GM12892 (cell line): ENCODE measurements around the gene GPR84.

ENCODE experiments used
- POLR2A ChIP-seq: IDR thresholded peaks from 2 replicates; pipeline ENCODE4 v1.6.1; 2011; ENCODE audit warnings: low read depth, low read length, control low read depth
- POLR2AphosphoS5 ChIP-seq: IDR thresholded peaks from 2 replicates; pipeline ENCODE4 v1.6.1; 2011; ENCODE audit warnings: low read depth, low read length, control low read depth
- TAF1 ChIP-seq: IDR thresholded peaks from 2 replicates; pipeline ENCODE4 v1.6.1; 2011; ENCODE audit warnings: low read depth, mild to moderate bottlenecking, control low read depth, low read length, borderline replicate concordance

DNA sequence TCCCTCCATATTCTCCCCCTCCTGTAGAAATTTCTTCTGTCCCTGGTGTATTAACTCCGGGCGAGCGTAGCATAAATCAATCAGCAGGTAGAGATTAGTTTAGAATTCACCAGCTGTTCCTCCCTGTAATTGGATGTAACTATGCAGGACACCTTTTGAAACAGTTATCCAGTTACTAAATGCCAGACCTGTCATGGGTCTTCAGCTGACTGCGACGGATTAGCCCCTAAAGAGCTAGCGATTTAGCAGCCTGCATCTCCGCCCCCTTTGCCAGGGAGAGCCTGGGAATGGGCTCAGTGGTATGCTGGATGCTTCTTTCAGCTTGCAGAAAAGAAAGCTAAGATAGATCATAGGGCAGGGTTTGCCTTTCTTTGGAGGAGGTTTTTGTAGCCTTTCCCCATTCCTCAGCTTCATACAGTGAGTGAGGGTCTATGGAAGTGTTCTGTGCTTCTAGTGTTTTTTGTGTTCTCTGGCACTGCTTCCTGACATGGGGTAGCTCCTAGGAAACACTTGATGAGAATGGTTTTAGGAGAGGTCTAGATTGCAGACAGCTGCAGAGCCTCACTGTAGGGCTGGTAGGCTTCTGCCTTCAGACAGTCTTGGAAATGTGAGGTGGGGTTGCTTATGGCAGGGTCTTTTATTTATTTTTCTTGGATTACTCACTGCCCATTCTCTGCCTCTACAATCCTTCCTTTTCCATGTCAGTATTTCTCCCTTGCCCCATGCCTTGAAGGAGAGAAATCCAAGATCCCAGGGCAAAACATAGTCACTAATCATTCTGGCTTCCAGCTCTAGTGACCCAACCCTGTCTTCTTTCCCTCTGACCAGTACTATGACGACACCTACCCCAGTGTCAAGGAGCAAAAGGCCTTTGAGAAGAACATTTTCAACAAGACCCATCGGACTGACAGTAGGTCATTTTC is 22.6 kb downstream of the GPR84 start:
- TF ChIP-seq POLR2A = no peak
- no peak for TF ChIP-seq POLR2AphosphoS5
- TF ChIP-seq TAF1 = no peak
